Neural progenitor cell (in vitro differentiated cells): Measurements from ENCODE around the gene PEMT.

Source experiments
- EZH2 ChIP-seq: fragments of 200-600 bp; sonication (generic); IDR thresholded peaks from 2 replicates; pipeline ENCODE4 v1.6.1; 2017; ENCODE audit warnings: antibody characterized with exemption, mild to moderate bottlenecking, moderate library complexity
- EZH2phosphoT487 ChIP-seq: fragments of 200-600 bp; sonication (generic); IDR thresholded peaks from 2 replicates; pipeline ENCODE4 v1.6.1; 2017; ENCODE audit warnings: antibody characterized with exemption
- TF ChIP-seq, protein P1 (sequence below): fragments of 200-600 bp; sonication (generic); IDR thresholded peaks from 2 replicates; pipeline ENCODE4 v1.5.1; 2017; ENCODE audit warnings: antibody characterized with exemption, mild to moderate bottlenecking

DNA sequence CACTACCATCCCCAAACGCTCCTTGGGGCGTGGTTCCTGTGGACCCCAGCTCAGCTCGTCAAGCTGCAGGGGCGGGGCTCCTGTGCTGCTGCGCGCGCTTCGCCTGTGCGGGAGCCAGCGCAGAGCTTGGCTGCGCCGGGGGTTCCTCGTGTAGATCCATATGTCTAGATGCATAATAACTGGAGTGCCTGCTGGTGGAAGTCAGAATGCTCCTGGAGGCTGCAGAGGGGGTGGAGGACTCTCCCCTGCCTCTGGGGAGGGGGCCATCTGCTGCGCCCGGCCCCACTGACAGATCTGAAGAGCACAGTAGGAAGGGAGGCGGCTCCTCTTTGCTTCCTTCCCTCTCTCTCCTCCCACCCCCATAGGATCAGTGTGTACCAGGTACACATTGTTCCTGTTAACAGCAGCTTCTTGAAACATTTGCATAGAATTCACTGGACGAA lies 99.9 kb downstream of the PEMT start:
- TF ChIP-seq, protein P1, sequence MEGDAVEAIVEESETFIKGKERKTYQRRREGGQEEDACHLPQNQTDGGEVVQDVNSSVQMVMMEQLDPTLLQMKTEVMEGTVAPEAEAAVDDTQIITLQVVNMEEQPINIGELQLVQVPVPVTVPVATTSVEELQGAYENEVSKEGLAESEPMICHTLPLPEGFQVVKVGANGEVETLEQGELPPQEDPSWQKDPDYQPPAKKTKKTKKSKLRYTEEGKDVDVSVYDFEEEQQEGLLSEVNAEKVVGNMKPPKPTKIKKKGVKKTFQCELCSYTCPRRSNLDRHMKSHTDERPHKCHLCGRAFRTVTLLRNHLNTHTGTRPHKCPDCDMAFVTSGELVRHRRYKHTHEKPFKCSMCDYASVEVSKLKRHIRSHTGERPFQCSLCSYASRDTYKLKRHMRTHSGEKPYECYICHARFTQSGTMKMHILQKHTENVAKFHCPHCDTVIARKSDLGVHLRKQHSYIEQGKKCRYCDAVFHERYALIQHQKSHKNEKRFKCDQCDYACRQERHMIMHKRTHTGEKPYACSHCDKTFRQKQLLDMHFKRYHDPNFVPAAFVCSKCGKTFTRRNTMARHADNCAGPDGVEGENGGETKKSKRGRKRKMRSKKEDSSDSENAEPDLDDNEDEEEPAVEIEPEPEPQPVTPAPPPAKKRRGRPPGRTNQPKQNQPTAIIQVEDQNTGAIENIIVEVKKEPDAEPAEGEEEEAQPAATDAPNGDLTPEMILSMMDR, result no peak
- TF ChIP-seq EZH2 (no peak), EZH2phosphoT487 (no peak)
